Smooth muscle cell (in vitro differentiated cells): ENCODE measurements around the gene GNRH2. TPM values are rescaled to one million over a fixed set of nuclear protein-coding genes. Genes with fewer than 3 reads are reported as not detected.

Experiments used
- DNase-seq: peaks from one replicate; lab custom pipeline; 2025; ENCODE audit not compliant: unreplicated experiment; lab: John Stamatoyannopoulos, UW
- H2AFZ ChIP-seq: fragments of 200-600 bp; sonication (generic); 2 replicates; pipeline ENCODE4 v1.6.0; 2016; ENCODE audit warnings: antibody characterized with exemption, low read depth, mild to moderate bottlenecking
- H3F3A ChIP-seq: fragments of 200-600 bp; sonication (generic); 2 replicates; pipeline ENCODE4 v1.6.0; 2017; ENCODE audit warnings: antibody characterized with exemption, low read depth
- H3K27ac ChIP-seq: fragments of 200-600 bp; sonication (generic); 2 replicates; pipeline ENCODE4 v1.5.1; 2016; ENCODE audit warnings: low read depth, mild to moderate bottlenecking
- H3K27me3 ChIP-seq: fragments of 200-600 bp; sonication (generic); 2 replicates; pipeline ENCODE4 v1.6.1; 2016; ENCODE audit warnings: low read depth, mild to moderate bottlenecking
- H3K36me3 ChIP-seq: fragments of 200-600 bp; sonication (generic); 2 replicates; pipeline ENCODE4 v1.5.1; 2016; ENCODE audit warnings: low read depth
- H3K4me1 ChIP-seq: fragments of 200-600 bp; sonication (generic); 2 replicates; pipeline ENCODE4 v1.5.1; 2016; ENCODE audit warnings: low read depth
- H3K4me2 ChIP-seq: fragments of 200-600 bp; sonication (generic); 2 replicates; pipeline ENCODE4 v1.6.0; 2016; ENCODE audit warnings: mild to moderate bottlenecking
- H3K4me3 ChIP-seq: fragments of 200-600 bp; sonication (generic); 2 replicates; pipeline ENCODE4 v1.5.1; 2016; ENCODE audit warnings: mild to moderate bottlenecking
- H3K79me2 ChIP-seq: fragments of 200-600 bp; sonication (generic); 2 replicates; pipeline ENCODE4 v1.6.0; 2016; ENCODE audit warnings: low read depth, mild to moderate bottlenecking
- H3K9ac ChIP-seq: fragments of 200-600 bp; sonication (generic); 2 replicates; pipeline ENCODE4 v1.6.0; 2016; ENCODE audit warnings: low read depth
- H3K9me3 ChIP-seq: fragments of 200-600 bp; sonication (generic); replicated peaks from 2 replicates; pipeline ENCODE4 v1.5.1; 2016; ENCODE audit warnings: low read depth
- H4K20me1 ChIP-seq: fragments of 200-600 bp; sonication (generic); 2 replicates; pipeline ENCODE4 v1.6.0; 2016; ENCODE audit warnings: low read depth
- WGBS: methylation state at CpG from one replicate; pipeline ENCODE4 v1.1.7; 2016; ENCODE audit warnings: low lambda C conversion rate; 5-methylcytosine and 5-hydroxymethylcytosine counted together
- polyA plus RNA-seq: library from polyadenylated mRNA; unstranded; fragments of >200 nt; fragmentation: Nextera tagmentation; extraction: Ambion mirVana; gene quantifications from 2 replicates; pipeline ENCODE4 v1.2.1, GENCODE V29; 2016
- total RNA-seq: library from RNA; depleted of rRNA; stranded (reverse); fragments of >200 nt; gene quantifications from 2 replicates; pipeline ENCODE4 v1.2.3, GENCODE V29; 2014
- TF ChIP-seq, protein P1 (sequence below): fragments of 200-600 bp; sonication (generic); IDR thresholded peaks from 2 replicates; pipeline ENCODE4 v1.5.1; 2017; ENCODE audit warnings: borderline replicate concordance, mild to moderate bottlenecking, antibody characterized with exemption; ENCODE audit not compliant: insufficient read depth, poor library complexity, severe bottlenecking

GNRH2 gene
- total and polyA plus RNA-seq, 2 experiments from 2014 or later = not detected

DNA sequence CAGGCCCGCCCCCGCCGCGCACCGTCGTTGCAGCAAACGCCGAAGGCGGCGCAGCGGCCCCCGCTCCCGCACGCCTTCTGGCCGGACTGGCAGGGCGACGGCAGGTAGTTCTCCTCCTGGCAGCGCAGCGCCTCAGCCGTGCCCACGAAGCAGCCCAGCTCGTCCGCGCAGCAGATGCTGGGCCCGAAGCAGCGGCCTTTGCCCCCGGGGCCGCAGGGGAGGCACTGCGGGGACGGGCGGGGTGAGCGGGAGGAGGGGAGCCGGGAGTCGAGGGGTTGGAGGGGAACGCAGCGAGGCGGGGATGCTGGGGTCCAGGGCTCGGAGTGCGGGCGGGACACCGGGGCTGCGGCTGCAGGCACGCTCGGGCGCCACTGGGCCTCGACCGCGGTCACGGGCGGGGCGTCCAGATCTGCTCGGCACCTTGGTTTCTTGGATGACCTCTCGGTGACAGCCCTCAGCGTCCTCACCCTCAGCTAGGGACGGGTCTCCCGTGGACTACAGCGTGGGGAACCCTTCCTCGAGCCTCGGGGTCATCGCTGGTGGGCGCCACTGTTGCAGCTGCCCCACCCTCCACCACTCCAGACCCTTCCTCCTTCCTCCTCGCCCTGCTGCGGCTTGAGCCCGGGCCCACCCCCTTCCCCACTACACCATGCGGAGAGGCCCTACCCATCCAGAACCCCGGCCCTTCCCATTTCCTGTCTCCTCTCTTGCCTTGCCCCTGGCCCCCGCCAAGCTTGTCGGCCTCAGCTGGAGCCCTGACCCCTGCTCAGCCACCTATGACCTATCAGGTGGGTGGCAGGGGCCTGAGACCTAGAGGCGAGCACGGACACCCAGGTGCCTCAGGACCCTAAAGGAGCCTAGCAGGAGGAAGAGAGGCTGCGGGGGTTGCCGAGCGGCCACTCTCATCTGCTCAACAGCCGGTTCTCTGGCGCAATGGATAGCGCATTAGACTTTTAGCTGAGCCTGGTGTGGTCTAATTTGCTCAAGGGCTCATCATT, 39.8 kb downstream of the GNRH2 start:
- 34% methylated on average over 35 of the region's 76 CpGs for WGBS
- Histone ChIP-seq H3K27me3 (peaks cover 61% of the 10 kb centered on the region), H3K4me1 (peaks cover 6% of the 10 kb centered on the region), H3K4me2 (peak overlapping the region; percentile 82), H3K79me2 (no peaks in the 10 kb centered on the region), H3F3A (no peaks in the 10 kb centered on the region), H3K9me3 (no peaks in the 10 kb centered on the region), H3K9ac (no peak overlapping the region), H3K4me3 (peak overlapping the region; percentile 38), H2AFZ (no peak overlapping the region), H3K27ac (no peak overlapping the region), H3K36me3 (no peaks in the 10 kb centered on the region), H4K20me1 (no peaks in the 10 kb centered on the region)
- DNase-seq = no peak
- TF ChIP-seq, protein P1, sequence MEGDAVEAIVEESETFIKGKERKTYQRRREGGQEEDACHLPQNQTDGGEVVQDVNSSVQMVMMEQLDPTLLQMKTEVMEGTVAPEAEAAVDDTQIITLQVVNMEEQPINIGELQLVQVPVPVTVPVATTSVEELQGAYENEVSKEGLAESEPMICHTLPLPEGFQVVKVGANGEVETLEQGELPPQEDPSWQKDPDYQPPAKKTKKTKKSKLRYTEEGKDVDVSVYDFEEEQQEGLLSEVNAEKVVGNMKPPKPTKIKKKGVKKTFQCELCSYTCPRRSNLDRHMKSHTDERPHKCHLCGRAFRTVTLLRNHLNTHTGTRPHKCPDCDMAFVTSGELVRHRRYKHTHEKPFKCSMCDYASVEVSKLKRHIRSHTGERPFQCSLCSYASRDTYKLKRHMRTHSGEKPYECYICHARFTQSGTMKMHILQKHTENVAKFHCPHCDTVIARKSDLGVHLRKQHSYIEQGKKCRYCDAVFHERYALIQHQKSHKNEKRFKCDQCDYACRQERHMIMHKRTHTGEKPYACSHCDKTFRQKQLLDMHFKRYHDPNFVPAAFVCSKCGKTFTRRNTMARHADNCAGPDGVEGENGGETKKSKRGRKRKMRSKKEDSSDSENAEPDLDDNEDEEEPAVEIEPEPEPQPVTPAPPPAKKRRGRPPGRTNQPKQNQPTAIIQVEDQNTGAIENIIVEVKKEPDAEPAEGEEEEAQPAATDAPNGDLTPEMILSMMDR = no peak

DNA sequence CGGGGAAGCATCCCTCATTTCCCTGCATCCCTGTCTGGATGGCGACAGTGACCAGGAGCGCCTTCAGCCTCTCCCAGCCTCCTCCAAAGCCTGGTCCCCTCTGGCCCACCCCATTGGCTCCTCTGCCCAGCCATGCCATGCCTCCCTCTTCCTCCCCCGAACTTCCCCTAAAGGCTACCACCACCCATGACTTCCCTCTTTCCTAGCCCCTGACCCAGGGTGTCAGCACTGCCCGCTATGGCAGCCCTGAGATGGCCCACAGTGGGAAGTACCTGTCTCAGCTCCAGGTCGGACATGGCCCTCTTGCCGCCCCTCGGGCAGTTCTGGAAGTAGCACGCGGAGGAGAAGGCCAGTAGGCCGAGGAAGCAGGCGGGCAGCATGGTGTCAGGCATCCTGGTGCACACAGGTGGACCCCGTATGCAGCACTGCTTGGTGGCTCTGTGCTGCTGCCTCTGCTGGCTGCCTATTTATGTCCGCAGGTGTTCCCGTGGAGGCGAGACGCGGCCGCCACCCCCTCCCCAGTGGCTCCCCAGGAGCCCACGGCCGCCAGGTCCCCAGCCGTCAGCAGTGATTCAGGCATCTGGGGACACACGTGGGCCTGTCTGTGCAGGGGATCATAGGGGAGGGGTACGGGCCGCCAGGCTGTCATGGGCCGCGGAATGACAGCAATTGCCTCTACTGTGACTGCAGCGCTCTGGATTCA, 41.0 kb downstream of the GNRH2 start, which contains the start of gene AVP:
Gene AVP (minus strand): TSS at position 442 of the 703 bp plus-strand sequence. CDS start 50 bp downstream, at position 392.
- H3K27ac ChIP-seq = no peak within 1 kb of the TSS
- WGBS = 92% methylated on average over 27 of the region's 28 CpGs
- peaks cover 6% of the 10 kb centered on the region for H3K4me1 ChIP-seq
- no peaks in the 10 kb centered on the region for H3K79me2 ChIP-seq
- no peaks in the 10 kb centered on the region for H3K36me3 ChIP-seq
- H4K20me1 ChIP-seq = no peaks in the 10 kb centered on the region
- H3K27me3 ChIP-seq = peaks cover 53% of the 10 kb centered on the region
- no peak for DNase-seq
- TF ChIP-seq, protein P1 = no peak
- H3K9me3 ChIP-seq = no peaks in the 10 kb centered on the region
- no peak within 1 kb of the TSS for H3K4me2 ChIP-seq
- no peak within 1 kb of the TSS for H2AFZ ChIP-seq
- H3K4me3 ChIP-seq = no peak within 1 kb of the TSS
- H3K9ac ChIP-seq = no peak within 1 kb of the TSS
- H3F3A ChIP-seq = no peaks in the 10 kb centered on the region

DNA sequence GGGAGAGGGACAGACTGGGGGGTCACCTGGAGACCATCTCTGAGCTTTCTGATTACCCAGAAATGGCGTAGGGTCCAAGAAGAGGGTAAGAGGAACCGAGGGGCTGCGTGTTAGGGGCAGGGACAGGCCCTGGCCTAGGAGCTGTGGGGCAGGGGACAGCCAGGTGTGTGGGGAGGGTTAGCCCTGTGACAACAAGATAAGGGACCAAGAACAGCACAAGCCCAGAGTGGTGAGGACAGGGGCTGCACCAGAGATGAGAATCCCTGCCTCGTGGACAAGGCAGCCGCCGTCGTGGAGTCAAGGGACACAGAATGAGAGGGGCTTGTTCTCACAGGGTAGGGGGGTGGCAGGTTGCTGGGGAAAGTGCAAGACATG, 41.6 kb downstream of the GNRH2 start:
- Histone ChIP-seq H3K4me3 (no peak overlapping the region), H4K20me1 (no peaks in the 10 kb centered on the region), H3K79me2 (no peaks in the 10 kb centered on the region), H3K4me1 (peaks cover 6% of the 10 kb centered on the region), H3K4me2 (no peak overlapping the region), H3F3A (no peaks in the 10 kb centered on the region), H3K9me3 (no peaks in the 10 kb centered on the region), H3K9ac (no peak overlapping the region), H2AFZ (no peak overlapping the region), H3K27ac (no peak overlapping the region), H3K27me3 (peaks cover 49% of the 10 kb centered on the region), H3K36me3 (no peaks in the 10 kb centered on the region)
- 89% methylated on average over 7 of the region's 7 CpGs for WGBS
- TF ChIP-seq, protein P1 = no peak
- no peak for DNase-seq
